Kidney tubule cell (primary cell): Measurements from ENCODE around the gene RDH16.
"Not testable (repeated sequence)": the region's sequence is repeated elsewhere in the genome, so short reads cannot be mapped to it uniquely, and the experiment has no call there.

Source experiments
- DNase-seq: peaks from one replicate; pipeline ENCODE4 v3.0.0-alpha.2; 2018; ENCODE audit warnings: low spot score

The RDH16 gene

GRCh38 chr12:56989861-56990610 is 32.6 kb upstream of the RDH16 start:
- DNase-seq: no peak

DNA sequence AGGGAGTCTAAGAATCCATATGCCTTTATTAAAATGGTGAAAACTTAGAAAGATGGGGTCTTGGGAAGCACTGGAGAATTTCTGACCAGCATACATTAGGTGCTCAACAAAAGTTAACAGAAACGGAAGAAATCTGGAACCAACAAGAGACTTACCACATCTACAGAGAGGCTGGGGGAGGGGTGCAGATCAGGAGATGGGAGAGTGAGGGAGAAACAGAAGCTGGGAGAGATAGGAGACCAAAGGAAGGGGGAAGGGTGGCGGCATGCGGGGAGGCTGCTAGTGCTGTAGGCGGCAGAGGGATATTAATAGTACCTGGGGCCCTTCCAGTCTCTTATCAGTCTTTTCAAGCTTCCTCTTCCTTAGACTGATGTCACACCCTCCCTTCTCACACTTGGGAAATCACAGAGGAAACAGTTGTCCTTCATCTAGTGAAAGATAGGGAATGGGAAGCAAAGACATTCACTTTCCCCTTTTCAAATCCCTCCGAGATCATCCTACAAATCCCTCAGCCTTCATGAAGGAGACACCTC is 30.9 kb upstream of the RDH16 start:
- no peak for DNase-seq

GRCh38 chr12:56987551-56988053 is 30.2 kb upstream of the RDH16 start:
- DNase-seq: peak; percentile 72

- peak; percentile 26 for DNase-seq
Measured at GRCh38 chr12:56987011-56987410, 29.6 kb upstream of the RDH16 start.

DNA sequence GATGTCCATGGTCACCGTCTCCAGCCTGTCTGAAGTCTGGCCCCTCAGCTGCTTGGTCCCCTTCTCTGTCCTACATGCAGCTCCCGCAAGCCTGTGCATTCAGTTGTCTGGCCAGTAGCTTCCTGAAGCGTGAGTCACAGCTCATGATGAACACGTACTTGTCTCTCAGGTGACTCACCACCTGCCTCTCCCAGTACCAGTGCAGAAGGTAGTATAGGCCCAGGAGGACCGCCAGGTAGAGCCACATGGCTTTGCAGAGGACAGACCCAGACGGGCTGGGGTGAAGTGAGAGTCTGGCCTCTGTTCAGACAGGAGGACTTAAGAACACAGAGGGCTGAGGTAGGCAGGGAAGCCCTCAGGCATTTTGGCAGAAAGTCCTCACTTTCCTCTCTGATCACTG is 28.3 kb upstream of the RDH16 start:
- peak; percentile 94 for DNase-seq

- DNase-seq: no peak
Measured at GRCh38 chr12:56983386-56983785, 26.0 kb upstream of the RDH16 start.

- not testable (repeated sequence) for DNase-seq
Measured at GRCh38 chr12:56982578-56983236, 25.3 kb upstream of the RDH16 start.

DNA sequence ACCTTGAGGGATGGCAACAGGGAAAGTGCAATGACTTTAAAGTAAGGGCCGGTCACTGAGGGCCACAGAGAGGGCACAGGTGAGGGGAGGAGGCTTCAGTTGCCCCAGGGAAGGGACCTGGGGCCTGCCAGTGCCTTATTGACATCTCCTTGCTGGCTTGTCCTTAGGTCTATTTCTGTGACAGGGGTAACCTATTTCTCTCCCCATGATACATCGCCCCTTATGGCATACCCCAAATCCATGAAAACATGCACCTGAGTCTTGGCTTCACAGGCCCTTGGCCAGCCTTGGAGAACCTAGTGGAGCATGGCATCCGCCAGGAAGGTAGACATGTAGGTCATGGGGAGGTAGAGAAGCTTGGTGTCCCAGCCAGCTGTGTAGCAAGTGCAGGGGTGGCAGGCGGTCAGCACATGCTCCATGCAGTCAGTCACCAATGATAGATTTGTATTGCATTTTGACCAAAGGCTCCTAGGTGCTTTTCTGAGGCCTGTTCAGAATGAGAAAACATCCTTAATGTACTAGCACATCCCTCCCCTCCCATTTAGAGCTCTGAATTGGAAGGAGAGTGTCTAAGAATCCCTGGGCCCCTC is 23.6 kb upstream of the RDH16 start:
- no peak for DNase-seq

GRCh38 chr12:56980268-56980667 is 22.9 kb upstream of the RDH16 start:
- no peak for DNase-seq

- peak; percentile 50 for DNase-seq
Measured at GRCh38 chr12:56979628-56980027, 22.2 kb upstream of the RDH16 start.

DNA sequence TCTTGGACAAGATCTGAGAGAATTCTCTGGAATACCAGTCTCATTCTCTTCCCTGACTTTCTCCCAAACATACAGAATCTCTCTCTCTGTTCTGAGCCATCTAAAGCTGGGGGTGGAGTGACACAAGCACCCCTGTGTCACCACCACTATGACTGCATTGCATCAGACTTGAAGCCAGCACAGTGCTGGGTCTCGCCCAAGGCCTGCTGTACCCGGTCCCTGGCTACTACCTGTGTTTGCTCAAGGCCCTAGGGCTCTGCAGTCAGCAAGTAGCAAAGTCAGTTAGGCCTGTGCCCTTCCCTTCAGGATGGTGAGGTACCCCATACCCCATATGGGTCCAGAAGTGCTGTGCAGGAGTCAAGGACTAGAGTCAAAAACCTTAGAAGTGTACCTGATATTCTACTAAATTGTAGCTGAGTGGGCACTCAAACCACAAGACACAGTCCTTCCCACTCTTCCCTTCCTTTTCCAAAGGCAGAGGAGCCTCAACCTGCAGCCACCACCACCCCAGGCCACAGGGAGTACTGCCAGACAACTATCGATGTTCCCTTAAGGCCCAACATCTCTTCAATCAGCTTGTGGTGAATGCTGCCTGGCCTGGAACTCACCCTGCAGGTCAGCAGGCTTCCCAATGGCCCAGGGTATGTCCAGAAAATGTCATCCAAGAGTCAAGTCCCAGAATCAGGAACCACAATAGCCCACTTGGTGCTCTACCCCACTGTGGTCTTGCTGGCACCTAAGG is 21.2 kb upstream of the RDH16 start:
- DNase-seq: no peak

GRCh38 chr12:56977361-56977760 is 20.0 kb upstream of the RDH16 start:
- DNase-seq: not testable (repeated sequence)

DNA sequence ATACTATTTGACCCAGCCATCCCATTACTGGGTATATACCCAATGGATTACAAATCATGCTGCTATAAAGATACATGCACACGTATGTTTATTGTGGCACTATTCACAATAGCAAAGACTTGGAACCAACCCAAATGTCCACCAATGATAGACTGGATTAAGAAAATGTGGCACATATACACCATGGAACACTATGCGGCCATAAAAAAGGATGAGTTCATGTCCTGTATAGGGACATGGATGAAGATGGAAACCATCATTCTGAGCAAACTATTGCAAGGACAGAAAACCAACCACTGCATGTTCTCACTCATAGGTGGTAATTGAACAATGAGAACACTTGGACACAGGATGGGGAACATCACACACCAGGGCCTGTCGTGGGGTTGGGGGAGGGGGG is 16.8 kb upstream of the RDH16 start:
- DNase-seq: not testable (repeated sequence)

DNA sequence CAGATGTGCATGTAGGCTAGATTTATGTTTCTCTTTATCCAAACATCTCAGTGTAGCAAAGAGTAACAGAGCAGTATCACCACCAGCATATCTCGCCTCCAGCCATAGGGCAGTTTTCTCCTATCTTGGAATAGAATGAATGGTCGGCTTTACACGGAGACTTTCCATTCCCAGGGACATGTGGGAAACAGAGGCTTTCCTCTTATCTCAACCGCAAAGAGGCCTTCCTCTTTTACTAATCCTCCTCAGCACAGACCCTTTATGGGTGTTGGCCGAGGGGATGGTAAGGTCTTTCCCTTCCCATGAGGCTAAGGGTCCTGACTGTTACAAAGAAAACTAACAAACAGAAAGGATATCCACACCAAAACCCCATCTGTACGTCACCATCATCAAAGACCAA is 11.5 kb upstream of the RDH16 start:
- DNase-seq: not testable (repeated sequence)

- not testable (repeated sequence) for DNase-seq
Measured at GRCh38 chr12:56965997-56966642, 8.7 kb upstream of the RDH16 start.

GRCh38 chr12:56965124-56965523 is 7.7 kb upstream of the RDH16 start:
- DNase-seq: not testable (repeated sequence)

DNA sequence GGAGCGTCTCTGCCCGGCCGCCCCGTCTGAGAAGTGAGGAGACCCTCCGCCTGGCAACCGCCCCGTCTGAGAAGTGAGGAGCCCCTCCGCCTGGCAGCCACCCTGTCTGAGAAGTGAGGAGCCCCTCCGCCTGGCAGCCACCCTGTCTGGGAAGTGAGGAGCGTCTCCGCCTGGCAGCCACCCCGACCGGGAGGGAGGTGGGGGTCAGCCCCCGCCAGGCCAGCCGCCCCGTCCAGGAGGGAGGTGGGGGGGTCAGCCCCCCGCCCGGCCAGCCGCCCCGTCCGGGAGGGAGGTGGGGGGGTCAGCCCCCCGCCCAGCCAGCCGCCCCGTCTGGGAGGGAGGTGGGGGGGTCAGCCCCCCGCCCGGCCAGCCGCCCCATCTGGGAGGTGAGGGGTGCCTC is 6.1 kb upstream of the RDH16 start:
- not testable (repeated sequence) for DNase-seq

GRCh38 chr12:56962247-56962646 is 4.8 kb upstream of the RDH16 start:
- not testable (repeated sequence) for DNase-seq

DNA sequence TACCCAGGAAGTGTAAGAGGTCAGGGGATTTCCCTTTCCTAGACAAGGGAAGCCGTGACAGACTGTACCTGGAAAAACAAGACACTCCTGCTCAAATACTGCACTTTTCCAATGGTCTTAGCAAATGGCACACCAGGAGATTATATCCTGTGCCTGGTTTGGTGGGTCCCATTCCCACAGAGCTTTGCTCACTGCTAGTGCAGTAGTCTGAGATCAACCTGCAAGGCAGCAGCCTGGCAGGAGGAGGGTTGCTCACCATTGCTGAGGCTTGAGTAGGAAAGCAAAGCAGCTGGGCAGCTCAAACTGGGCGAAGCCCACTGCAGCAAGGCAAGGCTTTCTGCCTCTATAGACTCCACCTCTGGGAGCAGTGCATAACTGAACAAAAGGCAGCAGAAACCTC is 1.0 kb upstream of the RDH16 start:
- no peak for DNase-seq

- DNase-seq: no peak
Measured at GRCh38 chr12:56955631-56956256, 1.7 kb downstream of the RDH16 start.

DNA sequence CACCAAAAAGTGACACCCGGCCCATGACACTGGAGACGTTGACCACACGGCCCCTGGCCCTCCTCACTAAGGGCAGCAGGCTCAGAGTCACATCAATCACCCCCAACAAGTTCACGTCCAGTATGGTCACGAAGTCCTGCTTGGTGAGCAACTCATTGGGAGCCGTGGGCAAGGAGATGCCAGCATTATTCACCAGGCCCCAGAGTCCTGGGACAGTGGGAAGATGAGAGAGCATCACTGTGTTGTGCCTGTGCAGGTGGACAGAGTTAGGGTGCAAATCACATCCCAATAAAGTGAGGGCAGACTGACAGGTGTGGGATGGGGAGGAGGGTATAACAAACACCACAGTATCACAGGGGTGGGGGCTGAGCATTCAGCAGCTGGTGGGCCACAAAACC is 2.5 kb downstream of the RDH16 start:
- no peak for DNase-seq
